Adrenal gland (tissue), 5 donors: ENCODE measurements around the gene TMEM207.

Source experiments
- CTCF ChIP-seq, 6 experiments: fragments of 450-650 bp in 4 of 6; fragments of 200-600 bp in 2 of 6; sonication (generic) in 1 of 6; IDR thresholded peaks; 1 replicate in 5 of 6; 2 replicates in 1 of 6; pipeline versions ENCODE4 v1.5.1 to v1.8.0; 2016 to 2021; ENCODE audit warnings: antibody characterized with exemption in 6 of 6, mild to moderate bottlenecking in 2 of 6, moderate library complexity in 1 of 6
- POLR2A ChIP-seq, 2 donors: fragments of 450-650 bp; IDR thresholded peaks; one replicate each; pipeline ENCODE4 v1.6.1; 2017; ENCODE audit warnings: antibody characterized with exemption in 2 of 2, mild to moderate bottlenecking in 2 of 2, moderate library complexity in 1 of 2
- donor health status: DM: no; HTN: no; CAD: no.

DNA sequence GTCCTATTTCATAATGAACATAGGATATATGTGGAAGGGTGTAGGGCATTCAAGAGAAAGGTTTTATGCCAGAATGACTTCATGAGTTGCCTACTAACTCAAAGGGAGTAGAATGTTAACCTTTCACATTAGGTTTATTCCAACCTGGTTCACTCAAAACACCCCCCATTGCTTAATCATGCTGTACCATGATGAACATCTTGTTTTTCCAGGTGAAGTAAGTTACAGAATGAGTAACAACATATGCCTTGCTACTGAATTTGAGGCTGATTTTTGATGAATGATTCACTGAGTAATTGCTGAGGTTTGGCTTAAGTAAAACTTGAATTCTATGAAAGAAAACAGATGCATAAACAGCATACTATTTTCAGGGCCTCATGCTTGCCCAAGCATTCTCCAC is 67.6 kb downstream of the TMEM207 start:
- TF ChIP-seq CTCF (IDR thresholded peaks at IDR 0.05), result no peak
- no peak for TF ChIP-seq POLR2A (IDR thresholded peaks at IDR 0.05)
